H1 (cell line): ENCODE measurements around the gene ZBP1. TPM values are rescaled to one million over a fixed set of nuclear protein-coding genes. Genes with fewer than 3 reads are reported as not detected.

ENCODE experiments used
- CTCF ChIA-PET: fragments of 300-600 bp; sonication (Branson Sonifier 250); formaldehyde crosslinking; loops from one replicate; lab custom pipeline; 2021; ENCODE audit not compliant: partially characterized antibody; lab: Charles Lee
- POLR2A ChIA-PET: fragments of 300-600 bp; sonication (Branson Sonifier 250); formaldehyde crosslinking; loops from one replicate; lab custom pipeline; 2021; ENCODE audit warnings: inconsistent platforms; ENCODE audit not compliant: partially characterized antibody; lab: Charles Lee
- DNase-seq, 2 experiments: peaks; one replicate each; pipeline versions ENCODE4 v3.0.0 to v3.0.0-alpha.2; 2010 to 2022; ENCODE audit warnings: low spot score in 2 of 2, low read depth in 1 of 2, mixed read lengths in 1 of 2
- FAIRE-seq: peaks from 2 replicates; lab custom pipeline; 2011; peaks lifted over from hg19 to GRCh38; lab: Jason Lieb, UNC
- H2AFZ ChIP-seq: 2 replicates; pipeline ENCODE4 v1.8.1; 2012; ENCODE audit warnings: low read length, inconsistent platforms
- H2AK5ac ChIP-seq: 2 replicates; pipeline ENCODE4 v1.6.1; 2013; ENCODE audit warnings: low read depth, low read length
- H2BK120ac ChIP-seq: replicated peaks from 2 replicates; pipeline ENCODE3; 2013; ENCODE audit warnings: low read depth, low read length, inconsistent platforms
- H2BK12ac ChIP-seq: 2 replicates; pipeline ENCODE4 v1.6.1; 2013; ENCODE audit warnings: low read depth, low read length
- H2BK15ac ChIP-seq: 2 replicates; pipeline ENCODE4 v1.6.1; 2013; ENCODE audit warnings: low read length
- H2BK20ac ChIP-seq: 2 replicates; pipeline ENCODE4 v1.6.1; 2013; ENCODE audit warnings: low read length
- H2BK5ac ChIP-seq: 2 replicates; pipeline ENCODE4 v1.6.1; 2013; ENCODE audit warnings: low read depth, low read length
- H3K14ac ChIP-seq: 2 replicates; pipeline ENCODE4 v1.6.1; 2013; ENCODE audit warnings: inconsistent platforms; ENCODE audit not compliant: insufficient read length
- H3K18ac ChIP-seq: 2 replicates; pipeline ENCODE4 v1.6.1; 2013; ENCODE audit warnings: low read length; ENCODE audit errors: extremely low read depth
- H3K23ac ChIP-seq: 2 replicates; pipeline ENCODE4 v1.6.1; 2013; ENCODE audit warnings: inconsistent platforms; ENCODE audit not compliant: insufficient read length
- H3K23me2 ChIP-seq: 2 replicates; pipeline ENCODE4 v1.6.1; 2013; ENCODE audit warnings: low read depth, low read length
- H3K27ac ChIP-seq: 2 replicates; pipeline ENCODE4 v1.6.1; 2011; ENCODE audit warnings: low read depth, low read length, inconsistent platforms
- H3K27me3 ChIP-seq, 4 experiments: replicated peaks in 1 of 4; 1 replicate in 1 of 4; 2 replicates in 3 of 4; pipeline versions ENCODE4 v1.6.1 to v1.8.1; 2011 to 2013; ENCODE audit warnings: low read length in 3 of 4, mild to moderate bottlenecking in 3 of 4, inconsistent platforms in 2 of 4, mixed read lengths in 2 of 4, moderate library complexity in 1 of 4; ENCODE audit not compliant: control insufficient read depth in 3 of 4, insufficient read depth in 3 of 4; ENCODE audit errors: extremely low read depth in 1 of 4
- H3K36me3 ChIP-seq, 4 experiments: 2 replicates each; pipeline versions ENCODE4 v1.6.1 to v1.8.1; 2011 to 2013; ENCODE audit warnings: mild to moderate bottlenecking in 4 of 4, low read length in 3 of 4, moderate library complexity in 2 of 4, control low read depth in 1 of 4, inconsistent platforms in 1 of 4; ENCODE audit not compliant: insufficient read depth in 4 of 4, control insufficient read depth in 2 of 4
- H3K4ac ChIP-seq: replicated peaks from 2 replicates; pipeline ENCODE3; 2013; ENCODE audit warnings: low read length, low read depth, mixed read lengths, inconsistent platforms; ENCODE audit not compliant: insufficient read length
- H3K4me1 ChIP-seq, 4 experiments: replicated peaks in 1 of 4; 1 replicate in 1 of 4; 2 replicates in 3 of 4; pipeline versions ENCODE4 v1.6.1 to v1.8.1; 2011 to 2013; ENCODE audit warnings: low read length in 3 of 4, inconsistent platforms in 2 of 4, mixed read lengths in 1 of 4; ENCODE audit not compliant: insufficient read depth in 4 of 4, control insufficient read depth in 3 of 4
- H3K4me2 ChIP-seq, 2 experiments: 2 replicates each; pipeline versions ENCODE4 v1.6.1 to v1.8.1; 2011 to 2013; ENCODE audit warnings: low read depth in 2 of 2, low read length in 2 of 2, control low read depth in 1 of 2, inconsistent platforms in 1 of 2, mild to moderate bottlenecking in 1 of 2; ENCODE audit not compliant: insufficient read depth in 1 of 2
- H3K4me3 ChIP-seq, 4 experiments: fragments of 200-600, 300-600 bp in 1 of 4; sonication (generic), shearing (Covaris generic), sonication (Bioruptor Twin) in 1 of 4; 2 replicates each; pipeline versions ENCODE4 v1.5.1 to v1.8.1; 2011 to 2016; ENCODE audit warnings: low read length in 4 of 4, low read depth in 3 of 4, control low read depth in 2 of 4, inconsistent platforms in 2 of 4, mild to moderate bottlenecking in 2 of 4, mixed read lengths in 1 of 4, moderate library complexity in 1 of 4; ENCODE audit not compliant: insufficient read depth in 2 of 4; ENCODE audit errors: extremely low read depth in 1 of 4
- H3K56ac ChIP-seq: replicated peaks from 2 replicates; pipeline ENCODE3; 2013; ENCODE audit warnings: low read depth, mild to moderate bottlenecking, mixed read lengths, low read length, inconsistent platforms; ENCODE audit not compliant: insufficient read length
- H3K79me1 ChIP-seq: 2 replicates; pipeline ENCODE4 v1.6.1; 2013; ENCODE audit warnings: low read depth, low read length, control low read depth
- H3K79me2 ChIP-seq, 2 experiments: 2 replicates each; pipeline versions ENCODE4 v1.6.1 to v1.8.1; 2012 to 2013; ENCODE audit warnings: low read length in 2 of 2, mild to moderate bottlenecking in 2 of 2, inconsistent platforms in 1 of 2; ENCODE audit not compliant: insufficient read depth in 2 of 2, control insufficient read depth in 1 of 2
- H3K9ac ChIP-seq, 4 experiments: replicated peaks in 1 of 4; 1 replicate in 1 of 4; 2 replicates in 3 of 4; pipeline versions ENCODE4 v1.6.1 to v1.8.1; 2011 to 2013; ENCODE audit warnings: low read depth in 3 of 4, low read length in 3 of 4, control low read depth in 2 of 4, mild to moderate bottlenecking in 2 of 4, moderate library complexity in 2 of 4, inconsistent platforms in 1 of 4; ENCODE audit errors: extremely low read depth in 1 of 4
- H3K9me3 ChIP-seq, 2 experiments: 2 replicates each; pipeline versions ENCODE4 v1.6.1 to v1.8.1; 2012 to 2013; ENCODE audit warnings: mild to moderate bottlenecking in 2 of 2, moderate library complexity in 2 of 2, control low read depth in 1 of 2, inconsistent platforms in 1 of 2, low read depth in 1 of 2, low read length in 1 of 2, mixed read lengths in 1 of 2; ENCODE audit not compliant: insufficient read depth in 2 of 2
- H4K20me1 ChIP-seq, 2 experiments: replicated peaks in 1 of 2; 2 replicates each; pipeline versions ENCODE3 to v1.8.1; 2011 to 2013; ENCODE audit warnings: inconsistent platforms in 2 of 2, low read length in 2 of 2, mild to moderate bottlenecking in 1 of 2; ENCODE audit not compliant: insufficient read depth in 2 of 2, control insufficient read depth in 1 of 2
- H4K5ac ChIP-seq: 2 replicates; pipeline ENCODE4 v1.6.1; 2013; ENCODE audit warnings: low read length, low read depth, mixed read lengths, inconsistent platforms; ENCODE audit not compliant: insufficient read length
- H4K8ac ChIP-seq: 2 replicates; pipeline ENCODE4 v1.8.0; 2013; ENCODE audit warnings: mild to moderate bottlenecking, moderate library complexity, low read length, inconsistent platforms; ENCODE audit not compliant: insufficient read depth; ENCODE audit errors: extremely low read depth
- H4K91ac ChIP-seq: replicated peaks from 2 replicates; pipeline ENCODE3; 2013; ENCODE audit warnings: low read length, mixed read lengths, inconsistent platforms; ENCODE audit not compliant: insufficient read length
- BCL11A ChIP-seq, 2 experiments: IDR thresholded peaks; one replicate each; pipeline ENCODE4 v1.6.1; 2011; ENCODE audit warnings: low read depth in 2 of 2, low read length in 2 of 2, mild to moderate bottlenecking in 2 of 2
- CBX5 ChIP-seq: fragments of 300-800, 300-1000 bp; sonication (generic); IDR thresholded peaks from 2 replicates; pipeline ENCODE4 v1.7.1; 2016; ENCODE audit warnings: antibody characterized with exemption, low read length, low read depth
- MAFK ChIP-seq: IDR thresholded peaks from 2 replicates; pipeline ENCODE4 v1.6.1; 2012; ENCODE audit warnings: low read depth, mild to moderate bottlenecking, improper control_type of control experiment, low read length
- NANOG ChIP-seq: IDR thresholded peaks from 2 replicates; pipeline ENCODE4 v1.6.1; 2011; ENCODE audit warnings: low read length, low read depth, mild to moderate bottlenecking, inconsistent platforms; ENCODE audit not compliant: insufficient read depth, poor library complexity, severe bottlenecking
- NRF1 ChIP-seq: IDR thresholded peaks from 2 replicates; pipeline ENCODE4 v1.6.1; 2011; ENCODE audit warnings: mild to moderate bottlenecking, low read depth, low read length, improper control_type of control experiment
- PHF8 ChIP-seq: fragments of 200-600 bp; sonication (generic); conservative IDR thresholded peaks from 2 replicates; pipeline ENCODE4 v1.7.1; 2012; ENCODE audit warnings: low read depth, mild to moderate bottlenecking, inconsistent platforms, low read length, moderate library complexity
- POLR2A ChIP-seq, 2 experiments: IDR thresholded peaks; 1 replicate in 1 of 2; 2 replicates in 1 of 2; pipeline ENCODE4 v1.6.1; 2011; ENCODE audit warnings: low read depth in 2 of 2, low read length in 2 of 2, mild to moderate bottlenecking in 2 of 2; ENCODE audit errors: control extremely low read depth in 1 of 2
- POLR2AphosphoS5 ChIP-seq: IDR thresholded peaks from 2 replicates; pipeline ENCODE4 v1.6.1; 2011; ENCODE audit warnings: low read depth, low read length
- SUZ12 ChIP-seq: fragments of 200-600 bp; sonication (generic); IDR thresholded peaks from 2 replicates; pipeline ENCODE4 v1.6.1; 2012; ENCODE audit warnings: mild to moderate bottlenecking, inconsistent platforms, low read length, moderate library complexity, mixed read lengths
- TAF1 ChIP-seq: IDR thresholded peaks from 2 replicates; pipeline ENCODE4 v1.6.1; 2011; ENCODE audit warnings: mild to moderate bottlenecking, low read depth, low read length
- TCF12 ChIP-seq: IDR thresholded peaks from 2 replicates; pipeline ENCODE4 v1.6.1; 2011; ENCODE audit warnings: low read depth, mild to moderate bottlenecking, low read length
- WGBS, 2 experiments: shearing (Covaris generic) in 1 of 2; methylation state at CpG; one replicate each; pipeline versions ENCODE4 v1.1.6 to v1.1.7; 2013 to 2015; ENCODE audit warnings: low lambda C conversion rate in 2 of 2, mixed read lengths in 2 of 2, inconsistent platforms in 1 of 2, low coverage in 1 of 2, missing lambda C conversion rate in 1 of 2; ENCODE audit not compliant: insufficient replicate concordance in 2 of 2, insufficient coverage in 1 of 2, insufficient read length in 1 of 2; ENCODE audit errors: extremely low coverage in 1 of 2, missing lambda C conversion rate in 1 of 2; 5-methylcytosine and 5-hydroxymethylcytosine counted together
- polyA plus RNA-seq, 7 experiments: library from polyadenylated mRNA; depleted of rRNA in 3 of 7; stranded (reverse) in 5 of 7; unstranded in 2 of 7; fragments of >200 nt in 5 of 7; fragments of 200-250 nt in 2 of 7; gene quantifications; 1 replicate in 5 of 7; 2 replicates in 1 of 7; 4 replicates in 1 of 7; pipeline versions ENCODE4 v1.2.1 to v1.2.3, GENCODE V29; 2011 to 2013; ENCODE audit warnings: missing spikeins in 2 of 7, mixed read lengths in 2 of 7
- total RNA-seq: library from RNA; stranded (reverse); fragmentation: NEBNext Ultra II Directional; extraction: Animal tissue kit (Norgen Biotek cat#: 25700); gene quantifications from 2 replicates; pipeline ENCODE4 v1.2.1, GENCODE V29; 2021

Gene ZBP1
- total and polyA plus RNA-seq, 2 of the 8 experiments (the other 6 are each of a cell fraction or from before 2014, with no cell fraction given) = not detected

GRCh38 chr20:57647006-57647932, 27.0 kb upstream of the ZBP1 start:
- H3K14ac ChIP-seq = no peak overlapping the region
- H3K4me3 ChIP-seq = no peak overlapping the region
- no peaks in the 10 kb centered on the region for H3K4me1 ChIP-seq
- H2AK5ac ChIP-seq = no peak overlapping the region
- WGBS, 2 experiments = 92% methylated on average over 12 of the region's 12 CpGs; no CpG with 5 or more reads in 1 of the 2 experiments
- H3K36me3 ChIP-seq = peaks cover 0 to 4% (median 1%) of the 10 kb centered on the region in 4 experiments; a peak in 3 of 8 replicates
- H2BK12ac ChIP-seq = 0 out of 2 replicates have a peak overlapping the region, but pooled peaks have one; percentile 2
- H2BK120ac ChIP-seq = no peak overlapping the region
- peaks cover 10 to 12% of the 10 kb centered on the region in 2 experiments for H3K9me3 ChIP-seq
- no peak overlapping the region for H3K9ac ChIP-seq
- no peaks in the 10 kb centered on the region for H3K79me2 ChIP-seq
- CTCF ChIA-PET = interaction anchor here (1.3 to 4.7 kb wide), 2 partner anchors 24 to 35 kb away, joined by 3 to 19 read pairs; no protein-coding TSS in a partner anchor
- no peak overlapping the region for H3K4ac ChIP-seq
- no peak overlapping the region for H2AFZ ChIP-seq
- POLR2A ChIA-PET = no interaction called here
- no peaks in the 10 kb centered on the region for H4K20me1 ChIP-seq
- no peaks in the 10 kb centered on the region for H3K27me3 ChIP-seq
- no peak overlapping the region for H2BK15ac ChIP-seq
- H4K91ac ChIP-seq = no peak overlapping the region
- H2BK5ac ChIP-seq = no peak overlapping the region
- H4K5ac ChIP-seq = no peak overlapping the region
- no peak overlapping the region for H3K23ac ChIP-seq
- no peak overlapping the region for H2BK20ac ChIP-seq
- DNase-seq = no peak
- H3K23me2 ChIP-seq = no peaks in the 10 kb centered on the region
- FAIRE-seq = no peak
- H3K79me1 ChIP-seq = no peaks in the 10 kb centered on the region
- H3K18ac ChIP-seq = no peak overlapping the region
- H3K56ac ChIP-seq = no peak overlapping the region
- 0 out of 2 replicates have a peak overlapping the region, but pooled peaks have one; percentile 1 for H4K8ac ChIP-seq
- no peak overlapping the region for H3K27ac ChIP-seq
- no peak overlapping the region for H3K4me2 ChIP-seq
- TF ChIP-seq NRF1 (no peak), POLR2A (IDR thresholded peaks at IDR 0.05; ENCODE audit: control extremely low read depth in 1 of 2, low read depth in 2 of 2, low read length in 2 of 2) (no peak), BCL11A (IDR thresholded peaks at IDR 0.05; ENCODE audit: low read depth in 2 of 2, low read length in 2 of 2) (no peak), CBX5 (no peak), TCF12 (no peak), POLR2AphosphoS5 (no peak), MAFK (no peak), TAF1 (no peak), SUZ12 (no peak), NANOG (no peak), PHF8 (no peak)
